GM10248 (cell line): ENCODE data around the gene PLA2G7.
A peak's percentile ranks its signal among the peaks of the same experiment; 100 is the strongest.
"Not testable (repeated sequence)": the region's sequence is repeated elsewhere in the genome, so short reads cannot be mapped to it uniquely, and the experiment has no call there.

Source experiments
- CTCF ChIA-PET: fragments of 300-600 bp; sonication (Branson Sonifier 250); formaldehyde crosslinking; extraction: SDS; loops from one replicate; lab custom pipeline; 2021; ENCODE audit warnings: antibody characterized with exemption; lab: Yijun Ruan, JAX
- POLR2A ChIA-PET: fragments of 350-650 bp; sonication (Branson Sonifier 250); formaldehyde crosslinking; extraction: SDS; loops from one replicate; lab custom pipeline; 2020; ENCODE audit warnings: antibody characterized with exemption; lab: Yijun Ruan, JAX
- DNase-seq: peaks from one replicate; pipeline ENCODE4 v3.0.0; 2012; ENCODE audit errors: extremely low spot score
- TF ChIP-seq, protein P1 (sequence below): IDR thresholded peaks from 2 replicates; pipeline ENCODE4 v1.5.1; 2012; ENCODE audit warnings: mild to moderate bottlenecking, low read depth; ENCODE audit errors: extremely low read depth, missing control alignments, control extremely low read depth

Gene PLA2G7

DNA sequence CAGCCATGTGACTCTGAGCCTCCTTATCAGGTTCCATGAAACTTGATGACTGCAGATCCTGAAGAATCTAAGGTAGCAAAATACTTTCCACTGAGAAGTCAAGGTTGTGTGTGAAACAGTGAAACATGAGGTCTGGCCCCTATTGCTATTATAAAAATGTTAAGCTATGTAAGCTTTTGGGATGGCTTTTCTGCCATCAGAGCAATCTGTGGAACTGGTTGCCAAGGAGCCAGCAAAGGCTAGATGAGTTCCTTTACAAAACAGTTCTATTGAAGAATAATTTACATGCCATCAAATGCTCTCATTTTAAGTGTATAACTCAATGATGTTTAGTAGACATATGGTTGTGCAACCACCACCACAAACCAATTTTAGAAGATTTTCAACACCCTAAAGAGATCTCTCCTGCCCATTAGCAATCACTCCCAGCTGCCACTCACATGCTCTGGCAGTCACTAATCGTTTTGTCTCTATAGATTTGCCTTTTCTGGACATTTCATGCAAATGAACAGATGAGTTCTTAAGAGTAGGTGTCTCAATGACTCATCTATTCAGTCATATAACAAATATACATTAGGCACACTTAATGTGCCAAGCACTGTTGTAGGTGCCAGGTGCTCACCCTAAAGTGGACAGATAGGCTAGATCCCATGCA lies 38.2 kb upstream of the PLA2G7 start:
- CTCF ChIA-PET, result interaction anchor here (1.1 kb wide), 1 partner anchor 366 kb away, joined by 4 read pairs; no protein-coding TSS in a partner anchor
- no peak for DNase-seq
- POLR2A ChIA-PET, result no interaction called here
- TF ChIP-seq, protein P1, sequence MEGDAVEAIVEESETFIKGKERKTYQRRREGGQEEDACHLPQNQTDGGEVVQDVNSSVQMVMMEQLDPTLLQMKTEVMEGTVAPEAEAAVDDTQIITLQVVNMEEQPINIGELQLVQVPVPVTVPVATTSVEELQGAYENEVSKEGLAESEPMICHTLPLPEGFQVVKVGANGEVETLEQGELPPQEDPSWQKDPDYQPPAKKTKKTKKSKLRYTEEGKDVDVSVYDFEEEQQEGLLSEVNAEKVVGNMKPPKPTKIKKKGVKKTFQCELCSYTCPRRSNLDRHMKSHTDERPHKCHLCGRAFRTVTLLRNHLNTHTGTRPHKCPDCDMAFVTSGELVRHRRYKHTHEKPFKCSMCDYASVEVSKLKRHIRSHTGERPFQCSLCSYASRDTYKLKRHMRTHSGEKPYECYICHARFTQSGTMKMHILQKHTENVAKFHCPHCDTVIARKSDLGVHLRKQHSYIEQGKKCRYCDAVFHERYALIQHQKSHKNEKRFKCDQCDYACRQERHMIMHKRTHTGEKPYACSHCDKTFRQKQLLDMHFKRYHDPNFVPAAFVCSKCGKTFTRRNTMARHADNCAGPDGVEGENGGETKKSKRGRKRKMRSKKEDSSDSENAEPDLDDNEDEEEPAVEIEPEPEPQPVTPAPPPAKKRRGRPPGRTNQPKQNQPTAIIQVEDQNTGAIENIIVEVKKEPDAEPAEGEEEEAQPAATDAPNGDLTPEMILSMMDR, result no peak

DNA sequence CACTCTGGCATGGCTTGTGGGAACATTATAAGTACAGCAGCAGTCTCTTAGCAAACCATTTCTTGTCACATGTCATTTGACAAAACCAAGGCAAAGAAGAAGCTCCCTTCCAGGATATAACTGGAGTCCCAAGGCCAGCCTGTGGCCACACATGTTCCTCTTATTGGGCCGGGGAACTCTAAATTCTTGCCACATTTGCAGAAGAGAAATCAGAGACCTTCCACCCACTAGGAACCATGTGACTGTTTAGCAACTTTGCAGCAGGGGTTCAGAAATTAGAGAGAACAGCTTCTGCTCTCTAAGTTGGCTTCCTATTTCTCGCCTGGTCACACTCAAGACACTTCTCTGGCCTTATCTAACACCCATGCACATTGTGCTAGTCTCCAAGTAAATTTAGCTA lies 37.6 kb upstream of the PLA2G7 start:
- TF ChIP-seq, protein P1, result no peak
- ChIA-PET POLR2A (no interaction called here), CTCF (interaction anchor here (1.1 to 1.4 kb wide), 2 partner anchors 9 to 366 kb away, joined by 3 to 4 read pairs; no protein-coding TSS in a partner anchor)
- peak; percentile 13 for DNase-seq

DNA sequence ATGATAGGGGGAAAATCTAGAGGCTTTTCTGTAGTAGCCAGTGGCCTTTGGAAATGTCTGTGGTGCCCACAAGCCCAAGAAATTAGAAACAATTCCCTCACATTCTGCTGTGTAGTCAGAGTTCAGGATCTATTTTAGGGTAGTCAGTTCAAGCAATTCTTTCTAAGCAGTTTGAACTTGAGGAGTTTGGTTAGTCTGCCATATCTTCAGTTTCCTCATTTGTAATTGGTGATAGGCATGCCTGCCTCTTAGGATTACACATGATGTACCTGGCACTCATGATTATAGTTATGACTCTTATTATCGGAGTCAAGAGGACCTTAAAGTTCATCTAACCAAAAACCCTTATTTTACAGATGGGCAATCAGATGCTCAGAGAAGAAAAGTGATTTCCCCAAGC lies 36.8 kb upstream of the PLA2G7 start:
- TF ChIP-seq, protein P1, result no peak
- ChIA-PET CTCF (interaction anchor here (0.9 to 1.4 kb wide), 3 partner anchors 9 to 365 kb away, joined by 3 to 4 read pairs (median 3); no protein-coding TSS in a partner anchor), POLR2A (no interaction called here)
- no peak for DNase-seq

- TF ChIP-seq, protein P1, result no peak
- ChIA-PET POLR2A (no interaction called here), CTCF (no interaction called here)
- no peak for DNase-seq
Measured at GRCh38 chr6:46764961-46765360, 29.8 kb upstream of the PLA2G7 start.

GRCh38 chr6:46764280-46764679 lies 29.1 kb upstream of the PLA2G7 start:
- DNase-seq, CTCF ChIA-PET, POLR2A ChIA-PET: not testable (repeated sequence)

GRCh38 chr6:46763466-46763865 lies 28.3 kb upstream of the PLA2G7 start:
- no peak for DNase-seq
- TF ChIP-seq, protein P1, result no peak
- POLR2A ChIA-PET, result no interaction called here
- CTCF ChIA-PET, result interaction anchor here (1.0 kb wide), 2 partner anchors 8 to 23 kb away, joined by 3 read pairs; no protein-coding TSS in a partner anchor

DNA sequence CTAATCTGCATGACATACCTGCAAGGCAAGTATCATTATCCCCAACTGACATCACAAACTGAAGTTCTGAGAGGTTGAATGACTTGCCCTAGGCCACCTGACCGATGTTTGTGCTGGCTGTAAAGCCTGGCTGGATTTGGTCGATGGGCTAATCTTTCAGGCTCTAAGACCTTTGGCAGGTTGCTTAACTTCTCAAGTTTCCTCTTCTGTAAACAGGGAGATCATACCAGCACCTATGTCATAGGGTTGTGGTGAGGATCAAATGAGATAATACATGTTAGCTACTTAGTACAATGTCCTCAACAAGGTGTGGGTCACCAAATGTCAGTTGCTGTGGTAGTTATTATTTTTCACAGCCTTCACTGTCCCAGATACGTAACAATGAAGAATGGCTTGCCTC lies 25.8 kb upstream of the PLA2G7 start:
- ChIA-PET CTCF (no interaction called here), POLR2A (no interaction called here)
- TF ChIP-seq, protein P1, result no peak
- no peak for DNase-seq
